Measurements from ENCODE around the gene GHR. TPM values are rescaled to one million over a fixed set of nuclear protein-coding genes. Genes with fewer than 3 reads are reported as not detected.
"Not testable (repeated sequence)": the region's sequence is repeated elsewhere in the genome, so short reads cannot be mapped to it uniquely, and the experiment has no call there.

The GHR gene
- total and polyA plus RNA-seq, 3 donors from 2014 or later, result 3.3 to 4.7 (median 3.7) TPM

GRCh38 chr5:42676362-42676761, 253.1 kb downstream of the GHR start:
- no peak overlapping the region for H3K27ac ChIP-seq

GRCh38 chr5:42677156-42677842, 254.1 kb downstream of the GHR start:
- DNase-seq, result no peak
- Histone ChIP-seq H3K4me1 (no peaks in the 10 kb centered on the region), H3K9me3 (no peaks in the 10 kb centered on the region), H3K36me3 (ENCODE audit: low read depth, missing control alignments) (no peaks in the 10 kb centered on the region), H3K27me3 (no peaks in the 10 kb centered on the region), H3K4me3 (no peak overlapping the region), H3K27ac (no peak overlapping the region)
- TF ChIP-seq CTCF (IDR thresholded peaks at IDR 0.05), result no peak
- TF ChIP-seq POLR2A (IDR thresholded peaks at IDR 0.05), result no peak
- WGBS, 2 donors, result 84 to 85% methylated on average over 5 of the region's 5 CpGs
- intact Hi-C loops (cut with DNase I; ENCODE audit: low total_unique reads), result no loop called here

More at GRCh38 chr5:42676362-42676761, 253.1 kb downstream of the GHR start:
- Histone ChIP-seq H3K27me3 (no peaks in the 10 kb centered on the region), H3K9me3 (no peaks in the 10 kb centered on the region), H3K36me3 (ENCODE audit: low read depth, missing control alignments) (no peaks in the 10 kb centered on the region), H3K4me3 (no peak overlapping the region), H3K4me1 (no peaks in the 10 kb centered on the region)
- TF ChIP-seq POLR2A (IDR thresholded peaks at IDR 0.05) (no peak), CTCF (IDR thresholded peaks at IDR 0.05) (no peak)
- intact Hi-C loops (cut with DNase I; ENCODE audit: low total_unique reads), result no loop called here
- no peak for DNase-seq
- 92 to 94% methylated on average over 1 of the region's 1 CpG for WGBS, 2 donors

GRCh38 chr5:42680046-42680445, 256.8 kb downstream of the GHR start:
- Histone ChIP-seq H3K4me3 (no peak overlapping the region), H3K4me1 (no peaks in the 10 kb centered on the region), H3K27ac (no peak overlapping the region), H3K9me3 (no peaks in the 10 kb centered on the region), H3K27me3 (no peaks in the 10 kb centered on the region), H3K36me3 (ENCODE audit: low read depth, missing control alignments) (no peaks in the 10 kb centered on the region)
- 73 to 80% methylated on average over 3 of the region's 3 CpGs for WGBS, 2 donors
- no peak for DNase-seq
- intact Hi-C loops (cut with DNase I; ENCODE audit: low total_unique reads), result no loop called here
- TF ChIP-seq POLR2A (IDR thresholded peaks at IDR 0.05), result no peak
- no peak for TF ChIP-seq CTCF (IDR thresholded peaks at IDR 0.05)

GRCh38 chr5:42685078-42685477, 261.8 kb downstream of the GHR start:
- H3K27me3 ChIP-seq; H3K4me3 ChIP-seq; H3K36me3 ChIP-seq (ENCODE audit: low read depth, missing control alignments); DNase-seq; H3K9me3 ChIP-seq; H3K4me1 ChIP-seq; intact Hi-C loops (cut with DNase I; ENCODE audit: low total_unique reads); H3K27ac ChIP-seq: not testable (repeated sequence)

GRCh38 chr5:42689391-42689790, 266.2 kb downstream of the GHR start:
- H3K4me1 ChIP-seq, result no peaks in the 10 kb centered on the region
- no peaks in the 10 kb centered on the region for H3K27me3 ChIP-seq
- 71% methylated on average over 4 of the region's 4 CpGs for WGBS, 2 donors
- TF ChIP-seq CTCF (IDR thresholded peaks at IDR 0.05), result no peak
- no peak for TF ChIP-seq POLR2A (IDR thresholded peaks at IDR 0.05)
- DNase-seq, result no peak
- H3K4me3 ChIP-seq, result no peak overlapping the region
- intact Hi-C loops (cut with DNase I; ENCODE audit: low total_unique reads), result no loop called here
- no peak overlapping the region for H3K27ac ChIP-seq
- H3K9me3 ChIP-seq, result no peaks in the 10 kb centered on the region
- no peaks in the 10 kb centered on the region for H3K36me3 ChIP-seq (ENCODE audit: low read depth, missing control alignments)
